GM21381 (cell line): Measurements from ENCODE around the gene ST8SIA1.

Experiments
- ATAC-seq: cut with Tn5 transposase; IDR thresholded peaks from one replicate; pipeline ENCODE4 v1.9.1; 2021; ENCODE audit warnings: mild to moderate bottlenecking, moderate library complexity; ENCODE audit not compliant: unreplicated experiment

ST8SIA1 gene

GRCh38 chr12:22332202-22332601, 2.3 kb downstream of the ST8SIA1 start:
- no peak for ATAC-seq

- no peak for ATAC-seq
These were observed 4.9 kb downstream of the ST8SIA1 start for GRCh38 chr12:22329621-22330020.

- no peak for ATAC-seq
These were observed 9.3 kb downstream of the ST8SIA1 start for GRCh38 chr12:22325218-22325617.

GRCh38 chr12:22322091-22322490, 12.4 kb downstream of the ST8SIA1 start:
- ATAC-seq, result no peak

- no peak for ATAC-seq
These were observed 12.9 kb downstream of the ST8SIA1 start for GRCh38 chr12:22321638-22322037.

GRCh38 chr12:22321018-22321605, 13.4 kb downstream of the ST8SIA1 start:
- no peak for ATAC-seq

- ATAC-seq, result no peak
These were observed 16.3 kb downstream of the ST8SIA1 start for GRCh38 chr12:22318108-22318737.

GRCh38 chr12:22313963-22314330, 20.6 kb downstream of the ST8SIA1 start:
- ATAC-seq, result no peak

GRCh38 chr12:22313286-22313962, 21.1 kb downstream of the ST8SIA1 start:
- ATAC-seq, result no peak

- ATAC-seq, result no peak
These were observed 22.2 kb downstream of the ST8SIA1 start for GRCh38 chr12:22312336-22312735.

GRCh38 chr12:22310709-22311108, 23.8 kb downstream of the ST8SIA1 start:
- no peak for ATAC-seq

- no peak for ATAC-seq
These were observed 24.2 kb downstream of the ST8SIA1 start for GRCh38 chr12:22310275-22310674.

- no peak for ATAC-seq
These were observed 26.7 kb downstream of the ST8SIA1 start for GRCh38 chr12:22307811-22308210.

GRCh38 chr12:22306311-22306710, 28.2 kb downstream of the ST8SIA1 start:
- no peak for ATAC-seq

GRCh38 chr12:22304341-22304740, 30.2 kb downstream of the ST8SIA1 start:
- no peak for ATAC-seq

- no peak for ATAC-seq
These were observed 35.1 kb downstream of the ST8SIA1 start for GRCh38 chr12:22299294-22299912.

- no peak for ATAC-seq
These were observed 45.3 kb downstream of the ST8SIA1 start for GRCh38 chr12:22289250-22289649.

GRCh38 chr12:22287776-22288621, 46.5 kb downstream of the ST8SIA1 start:
- ATAC-seq, result no peak

GRCh38 chr12:22287101-22287500, 47.4 kb downstream of the ST8SIA1 start:
- ATAC-seq, result no peak

GRCh38 chr12:22286569-22286968, 47.9 kb downstream of the ST8SIA1 start:
- no peak for ATAC-seq

- no peak for ATAC-seq
These were observed 48.7 kb downstream of the ST8SIA1 start for GRCh38 chr12:22285846-22286245.
